ENCODE data around the gene WWTR1. TPM values are rescaled to one million over a fixed set of nuclear protein-coding genes. Genes with fewer than 3 reads are reported as not detected.

Gene WWTR1
- total and polyA plus RNA-seq, 2 of the 4 experiments (the other 2 are of a cell fraction) = 38.9 to 65.3 TPM

DNA sequence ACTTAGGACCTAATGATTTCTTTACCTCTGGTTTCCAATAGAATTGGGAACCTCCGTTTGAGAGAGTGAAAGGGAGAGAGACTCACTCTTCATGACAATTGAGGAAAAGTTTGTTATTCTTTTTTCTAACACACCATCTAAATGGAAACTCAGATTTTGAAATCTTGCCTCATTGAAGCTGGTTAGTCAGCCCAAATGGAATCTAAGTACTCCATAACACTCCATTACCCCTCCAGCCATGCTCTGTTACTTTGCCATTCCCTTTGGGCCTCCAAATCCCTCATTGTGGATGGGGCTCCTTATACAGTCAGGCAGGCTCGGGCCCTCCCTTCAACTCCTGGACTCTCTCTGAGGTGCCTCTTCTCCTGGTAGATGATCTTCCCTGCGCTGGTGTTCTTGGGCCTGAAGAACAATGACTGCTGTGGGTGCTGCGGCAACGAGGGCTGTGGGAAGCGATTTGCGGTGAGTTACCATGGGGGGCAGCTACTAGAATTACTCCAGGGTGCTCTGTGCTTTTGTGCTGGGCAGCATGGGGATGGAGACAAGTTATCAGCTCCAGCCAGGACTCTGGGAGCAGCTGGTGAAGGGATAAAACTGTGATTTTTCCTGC lies 182.3 kb downstream of the WWTR1 start:
- H2AK5ac ChIP-seq (ENCODE audit: low read depth, low read length) = peak overlapping the region; percentile 86

More for the DNA sequence above, 182.3 kb downstream of the WWTR1 start:
- Histone ChIP-seq H2BK20ac (ENCODE audit: low read depth, low read length) (peak overlapping the region; percentile 72; the same call in 1 of the 2 replicates), H3K23ac (ENCODE audit: low read depth, low read length) (no peak overlapping the region), H3K9me3 (ENCODE audit: control insufficient read depth, insufficient read depth, low read length) (peaks cover 3% of the 10 kb centered on the region; the same call in 1 of the 2 replicates), H3K9ac (ENCODE audit: low read depth, low read length) (no peak overlapping the region), H2AFZ (replicated peaks; ENCODE audit: low read length, poor library complexity) (peak overlapping the region; percentile 59), H4K8ac (ENCODE audit: low read depth in 2 of 2, low read length in 2 of 2) (peak overlapping the region in 1 of 2 experiments; percentile 49; a peak in 2 of 4 replicates), H3K27me3 (ENCODE audit: control insufficient read depth, insufficient read depth, low read length) (no peaks in the 10 kb centered on the region), H3K79me1 (ENCODE audit: low read depth in 1 of 2, low read length in 2 of 2) (peaks cover 0 to 11% of the 10 kb centered on the region in 2 experiments; a peak in 2 of 4 replicates), H2BK120ac (ENCODE audit: low read depth, low read length) (peak overlapping the region; percentile 77), H2BK15ac (ENCODE audit: low read depth, low read length) (peak overlapping the region; percentile 94; the same call in 1 of the 3 replicates), H3K4me3 (ENCODE audit: insufficient read depth, low read depth, low read length) (no peak overlapping the region), H3K4me2 (ENCODE audit: low read depth, low read length) (no peak overlapping the region), H3K56ac (ENCODE audit: extremely low read depth, insufficient read depth, low read length) (no peak overlapping the region), H3K9me1 (ENCODE audit: insufficient read depth, low read length) (peaks cover 8% of the 10 kb centered on the region), H4K20me1 (ENCODE audit: insufficient read depth, low read length) (no peaks in the 10 kb centered on the region), H2BK5ac (ENCODE audit: low read depth, low read length, poor library complexity, severe bottlenecking) (peak overlapping the region; percentile 35), H3K27ac (ENCODE audit: insufficient read depth, low read length) (peak overlapping the region; percentile 37), H3K14ac (replicated peaks; ENCODE audit: low read depth, low read length) (peak overlapping the region; percentile 66), H2AK9ac (replicated peaks; ENCODE audit: low read depth, low read length, poor library complexity) (peak overlapping the region; percentile 10), H3K4ac (ENCODE audit: low read depth, low read length) (peak overlapping the region; percentile 55; the same call in 1 of the 2 replicates), H4K5ac (ENCODE audit: low read depth, low read length) (peak overlapping the region; percentile 45; the same call in 1 of the 2 replicates), H4K91ac (ENCODE audit: insufficient read depth, low read depth, low read length) (peak overlapping the region; percentile 22; the same call in 1 of the 2 replicates), H3K36me3 (ENCODE audit: control insufficient read depth, insufficient read depth, low read length) (no peaks in the 10 kb centered on the region), H3K18ac (ENCODE audit: low read depth, low read length) (peak overlapping the region; percentile 58), H3K4me1 (ENCODE audit: control insufficient read depth, insufficient read depth, low read length) (peaks cover 22% of the 10 kb centered on the region)
- TF ChIP-seq SMC3 (IDR thresholded peaks at IDR 0.05; ENCODE audit: low read depth, low read length) (no peak), CHD1 (IDR thresholded peaks at IDR 0.05; ENCODE audit: low read depth, low read length) (no peak), MAFK (IDR thresholded peaks at IDR 0.05; ENCODE audit: low read depth, low read length) (no peak)
- in situ Hi-C loops (cut with MboI; ENCODE audit: low sequenced_read_pairs) = loop anchor here (5.0 kb wide), 1 partner anchor 78 kb away; no protein-coding TSS in a partner anchor
- BruUV-seq (replicated peaks) = no TSS peak
- intact Hi-C loops (cut with micrococcal nuclease) = no loop called here
- CTCF ChIA-PET = no interaction called here
- dilution Hi-C loops (cut with HindIII; ENCODE audit: low sequenced_read_pairs, unreplicated experiment) = no loop called here
- POLR2A ChIA-PET (ENCODE audit: unreplicated experiment) = no interaction called here
- peak; percentile 19 for DNase-seq
- WGBS, 2 experiments (ENCODE audit: extremely low coverage in 2 of 2, insufficient read length in 1 of 2) = no CpG with 5 or more reads among the region's 7 CpGs
- no peak for ATAC-seq (ENCODE audit: low read depth)

Measured in IMR-90 (cell line).